Transverse colon (tissue), 4 donors: ENCODE results near the gene ZFP90. TPM values are rescaled to one million over a fixed set of nuclear protein-coding genes. Genes with fewer than 3 reads are reported as not detected.

ENCODE experiments used
- DNase-seq: peaks from one replicate; pipeline ENCODE4 v3.0.0-alpha.2; 2019
- H3K27ac ChIP-seq, 4 donors: fragments of 200-600 bp; sonication (generic); 2 replicates each; pipeline ENCODE4 v1.5.1; 2016 to 2018; ENCODE audit warnings: inconsistent platforms in 4 of 4
- H3K27me3 ChIP-seq: fragments of 200-600 bp; sonication (generic); 2 replicates; pipeline ENCODE4 v1.5.1; 2017; ENCODE audit warnings: inconsistent platforms
- H3K36me3 ChIP-seq, 4 donors: fragments of 200-600 bp; sonication (generic); 2 replicates each; pipeline ENCODE4 v1.5.1; 2017 to 2019; ENCODE audit warnings: inconsistent platforms in 4 of 4
- H3K4me1 ChIP-seq, 4 donors: fragments of 200-600 bp; sonication (generic); 2 replicates each; pipeline ENCODE4 v1.5.1; 2017 to 2020; ENCODE audit warnings: inconsistent platforms in 4 of 4
- H3K4me3 ChIP-seq, 4 donors: fragments of 200-600 bp; sonication (generic); 1 replicate in 1 of 4; 2 replicates in 3 of 4; pipeline versions ENCODE4 v1.5.1 to v1.6.1; 2017 to 2019; ENCODE audit warnings: inconsistent platforms in 4 of 4
- H3K9me3 ChIP-seq, 2 donors: fragments of 200-600 bp; sonication (generic); 2 replicates each; pipeline ENCODE4 v1.5.1; 2017 to 2019; ENCODE audit warnings: inconsistent platforms in 2 of 2
- EP300 ChIP-seq: sonication (generic); formaldehyde crosslinking; IDR thresholded peaks from one replicate; pipeline ENCODE4 v1.6.1; 2017; ENCODE audit warnings: antibody characterized with exemption, low read depth
- POLR2A ChIP-seq: fragments of 450-650 bp; IDR thresholded peaks from one replicate; pipeline ENCODE4 v1.6.1; 2016; ENCODE audit warnings: antibody characterized with exemption, mild to moderate bottlenecking, moderate library complexity
- POLR2AphosphoS5 ChIP-seq, 3 donors: sonication (generic); formaldehyde crosslinking; IDR thresholded peaks; one replicate each; pipeline ENCODE4 v1.6.1; 2016; ENCODE audit warnings: antibody characterized with exemption in 3 of 3
- WGBS, 2 donors: methylation state at CpG; one replicate each; pipeline ENCODE4 v1.1.5; 2018; ENCODE audit warnings: low coverage in 1 of 2; 5-methylcytosine and 5-hydroxymethylcytosine counted together
- in situ Hi-C, 4 donors: fragments of 200-750 bp; cut with MboI; loops; one replicate each; pipeline versions ENCODE4 v1.15.0 to v1.15.1; 2017; ENCODE audit warnings: low sequenced_read_pairs in 3 of 4, low pct_ligation_motif_present in 1 of 4, low pct_unique_long_range_greater_than_20kb in 1 of 4
- intact Hi-C: fragments of 100-400 bp; cut with DNase I; formaldehyde crosslinking; loops from one replicate; pipeline ENCODE4 v1.15.1; 2023; ENCODE audit warnings: low total_unique reads
- total RNA-seq, 4 donors: library from RNA; depleted of rRNA; stranded (reverse); fragments of >200 nt; gene quantifications; one replicate each; pipeline ENCODE4 v1.1.0, GENCODE V29; 2016
- TF ChIP-seq, protein P1 (sequence below), 5 experiments: fragments of 200-600 bp in 3 of 5; fragments of 450-650 bp in 2 of 5; sonication (generic) in 3 of 5; IDR thresholded peaks; 1 replicate in 2 of 5; 2 replicates in 3 of 5; pipeline ENCODE4 v1.5.1; 2016 to 2017; ENCODE audit warnings: antibody characterized with exemption in 5 of 5, inconsistent platforms in 3 of 5, mild to moderate bottlenecking in 2 of 5, moderate library complexity in 1 of 5

Gene ZFP90
- total RNA-seq, 4 donors from 2014 or later: 10.1 to 78.2 (median 16.4) TPM

GRCh38 chr16:68512183-68512582 is 26.9 kb upstream of the ZFP90 start:
- in situ Hi-C loops (loop anchor here in 2 of 4 donors (10.0 to 25.0 kb wide), 2 partner anchors 117 to 125 kb away; no protein-coding TSS in a partner anchor), intact Hi-C loops (no loop called here)
- H3K4me3 ChIP-seq: no peak overlapping the region
- peaks cover 0 to 10% (median 2%) of the 10 kb centered on the region in 4 donors for H3K4me1 ChIP-seq
- no peaks in the 10 kb centered on the region for H3K9me3 ChIP-seq
- no peak for TF ChIP-seq EP300
- no peak for TF ChIP-seq POLR2AphosphoS5 (IDR thresholded peaks at IDR 0.05)
- no peak for TF ChIP-seq POLR2A
- TF ChIP-seq, protein P1, sequence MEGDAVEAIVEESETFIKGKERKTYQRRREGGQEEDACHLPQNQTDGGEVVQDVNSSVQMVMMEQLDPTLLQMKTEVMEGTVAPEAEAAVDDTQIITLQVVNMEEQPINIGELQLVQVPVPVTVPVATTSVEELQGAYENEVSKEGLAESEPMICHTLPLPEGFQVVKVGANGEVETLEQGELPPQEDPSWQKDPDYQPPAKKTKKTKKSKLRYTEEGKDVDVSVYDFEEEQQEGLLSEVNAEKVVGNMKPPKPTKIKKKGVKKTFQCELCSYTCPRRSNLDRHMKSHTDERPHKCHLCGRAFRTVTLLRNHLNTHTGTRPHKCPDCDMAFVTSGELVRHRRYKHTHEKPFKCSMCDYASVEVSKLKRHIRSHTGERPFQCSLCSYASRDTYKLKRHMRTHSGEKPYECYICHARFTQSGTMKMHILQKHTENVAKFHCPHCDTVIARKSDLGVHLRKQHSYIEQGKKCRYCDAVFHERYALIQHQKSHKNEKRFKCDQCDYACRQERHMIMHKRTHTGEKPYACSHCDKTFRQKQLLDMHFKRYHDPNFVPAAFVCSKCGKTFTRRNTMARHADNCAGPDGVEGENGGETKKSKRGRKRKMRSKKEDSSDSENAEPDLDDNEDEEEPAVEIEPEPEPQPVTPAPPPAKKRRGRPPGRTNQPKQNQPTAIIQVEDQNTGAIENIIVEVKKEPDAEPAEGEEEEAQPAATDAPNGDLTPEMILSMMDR (IDR thresholded peaks at IDR 0.05): no peak
- WGBS, 2 donors: 63 to 70% methylated on average over 2 to 8 of the region's 8 CpGs
- no peaks in the 10 kb centered on the region for H3K36me3 ChIP-seq
- H3K27ac ChIP-seq: no peak overlapping the region
- no peak for DNase-seq
- peaks cover 7% of the 10 kb centered on the region for H3K27me3 ChIP-seq

DNA sequence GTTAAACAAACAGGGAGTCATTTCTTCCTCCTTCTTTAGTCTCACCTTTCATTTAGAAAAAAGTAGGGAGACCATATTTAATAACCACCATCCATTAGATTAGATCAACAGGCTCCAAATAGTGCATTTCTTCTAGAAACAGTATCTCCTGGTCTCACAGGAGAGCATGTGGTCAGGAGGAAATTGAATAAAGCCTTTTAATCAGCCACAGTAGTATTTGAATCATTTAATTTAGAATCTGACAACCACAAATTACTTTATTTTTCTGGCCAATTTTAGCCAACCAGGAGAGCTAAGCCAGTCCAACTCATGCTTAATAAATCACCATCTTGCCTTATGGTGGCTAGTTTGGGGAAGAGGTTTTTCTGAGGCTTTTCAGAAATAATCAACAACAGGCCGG is 26.3 kb upstream of the ZFP90 start:
- no peak overlapping the region for H3K27ac ChIP-seq
- WGBS, 2 donors: 100% methylated on average over 1 of the region's 1 CpG; no CpG with 5 or more reads in 1 of the 2 donors
- no peaks in the 10 kb centered on the region for H3K9me3 ChIP-seq
- TF ChIP-seq POLR2AphosphoS5 (IDR thresholded peaks at IDR 0.05): no peak
- no peak for TF ChIP-seq EP300
- TF ChIP-seq, protein P1 (IDR thresholded peaks at IDR 0.05): no peak
- TF ChIP-seq POLR2A: no peak
- H3K4me3 ChIP-seq: no peak overlapping the region
- H3K36me3 ChIP-seq: no peaks in the 10 kb centered on the region
- intact Hi-C loops (no loop called here), in situ Hi-C loops (loop anchor here in 2 of 4 donors (10.0 to 25.0 kb wide), 2 partner anchors 118 to 125 kb away; no protein-coding TSS in a partner anchor)
- peaks cover 7% of the 10 kb centered on the region for H3K27me3 ChIP-seq
- DNase-seq: no peak
- H3K4me1 ChIP-seq: peaks cover 0 to 10% (median 2%) of the 10 kb centered on the region in 4 donors

DNA sequence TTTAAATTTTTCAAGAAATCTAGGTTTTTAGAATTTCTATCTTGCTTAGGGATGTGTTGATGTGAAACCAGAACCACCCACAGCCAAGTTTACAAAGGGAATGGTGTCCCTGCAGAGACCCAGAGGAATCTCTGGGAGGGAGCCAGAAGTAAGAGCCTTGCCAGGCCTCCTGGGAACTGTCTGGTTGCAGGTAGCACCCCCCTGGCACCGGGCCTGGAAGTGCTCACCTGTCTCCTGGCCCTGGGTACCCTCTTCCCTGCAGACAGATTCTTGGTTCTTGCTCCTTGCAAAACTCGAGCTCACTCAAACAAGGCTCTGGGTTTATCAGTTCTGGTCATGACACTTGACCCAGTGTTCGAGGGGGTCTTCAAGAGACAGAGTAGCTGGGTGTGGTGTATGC is 24.6 kb upstream of the ZFP90 start:
- Histone ChIP-seq H3K9me3 (no peaks in the 10 kb centered on the region), H3K27ac (no peak overlapping the region), H3K27me3 (peaks cover 5% of the 10 kb centered on the region), H3K36me3 (no peaks in the 10 kb centered on the region), H3K4me1 (peaks cover 0 to 10% (median 2%) of the 10 kb centered on the region in 4 donors), H3K4me3 (no peak overlapping the region)
- in situ Hi-C loops (loop anchor here in 2 of 4 donors (10.0 to 25.0 kb wide), 2 partner anchors 120 to 127 kb away; no protein-coding TSS in a partner anchor), intact Hi-C loops (no loop called here)
- no peak for DNase-seq
- no peak for TF ChIP-seq EP300
- TF ChIP-seq, protein P1 (IDR thresholded peaks at IDR 0.05): no peak
- TF ChIP-seq POLR2AphosphoS5 (IDR thresholded peaks at IDR 0.05): no peak
- TF ChIP-seq POLR2A: no peak
- WGBS, 2 donors: 61% methylated on average over 3 of the region's 3 CpGs; no CpG with 5 or more reads in 1 of the 2 donors

- peaks cover 0 to 8% (median 7%) of the 10 kb centered on the region in 4 donors for H3K4me1 ChIP-seq
- no peak overlapping the region for H3K4me3 ChIP-seq
- WGBS, 2 donors: 60 to 68% methylated on average over 7 of the region's 7 CpGs
- H3K27me3 ChIP-seq: no peaks in the 10 kb centered on the region
- intact Hi-C loops: no loop called here
- no peak for TF ChIP-seq POLR2AphosphoS5 (IDR thresholded peaks at IDR 0.05)
- TF ChIP-seq POLR2A: no peak
- no peak for TF ChIP-seq EP300
- TF ChIP-seq, protein P1 (IDR thresholded peaks at IDR 0.05): no peak
- H3K36me3 ChIP-seq: no peaks in the 10 kb centered on the region
- in situ Hi-C loops: loop anchor here in 2 of 4 donors (10.0 to 25.0 kb wide), 2 partner anchors 123 to 130 kb away; no protein-coding TSS in a partner anchor
- DNase-seq: no peak
- no peak overlapping the region for H3K27ac ChIP-seq
- H3K9me3 ChIP-seq: no peaks in the 10 kb centered on the region
These were observed 21.4 kb upstream of the ZFP90 start for GRCh38 chr16:68517606-68518166.
